Esophagus squamous epithelium (tissue), 5 donors: ENCODE data around the gene TXNRD1. TPM values are rescaled to one million over a fixed set of nuclear protein-coding genes. Genes with fewer than 3 reads are reported as not detected.

Experiments
- DNase-seq: peaks from one replicate; lab custom pipeline; 2025; lab: John Stamatoyannopoulos, UW
- H3K27ac ChIP-seq, 4 donors: fragments of 200-600 bp; sonication (generic); one replicate each; pipeline ENCODE4 v1.5.1; 2016 to 2019; ENCODE audit warnings: mild to moderate bottlenecking in 1 of 4
- H3K27me3 ChIP-seq, 4 donors: fragments of 200-600 bp; sonication (generic); 1 replicate in 3 of 4; 2 replicates in 1 of 4; pipeline versions ENCODE4 v1.5.1 to v1.6.0; 2017 to 2021; ENCODE audit warnings: antibody characterized with exemption in 1 of 4
- H3K36me3 ChIP-seq, 3 donors: fragments of 200-600 bp; sonication (generic); one replicate each; pipeline ENCODE4 v1.5.1; 2016 to 2019
- H3K4me1 ChIP-seq, 3 donors: fragments of 200-600 bp; sonication (generic); one replicate each; pipeline ENCODE4 v1.5.1; 2017 to 2019
- H3K4me3 ChIP-seq, 4 donors: fragments of 200-600 bp; sonication (generic); 1 replicate in 3 of 4; 2 replicates in 1 of 4; pipeline ENCODE4 v1.5.1; 2016 to 2019; ENCODE audit warnings: mild to moderate bottlenecking in 2 of 4, moderate library complexity in 1 of 4
- H3K9me3 ChIP-seq, 3 donors: fragments of 200-600 bp; sonication (generic); one replicate each; pipeline ENCODE4 v1.5.1; 2016 to 2019
- POLR2A ChIP-seq, 4 donors: fragments of 450-650 bp; IDR thresholded peaks; one replicate each; pipeline ENCODE4 v1.6.1; 2017; ENCODE audit warnings: antibody characterized with exemption in 4 of 4, mild to moderate bottlenecking in 4 of 4, moderate library complexity in 3 of 4
- WGBS, 2 donors: methylation state at CpG; one replicate each; pipeline ENCODE4 v1.1.5; 2018; 5-methylcytosine and 5-hydroxymethylcytosine counted together
- intact Hi-C: fragments of 100-400 bp; cut with DNase I; formaldehyde crosslinking; loops from one replicate; pipeline ENCODE4 v1.15.0; 2022
- total RNA-seq, 4 donors: library from RNA; depleted of rRNA; stranded (reverse); fragments of >200 nt; gene quantifications; one replicate each; pipeline ENCODE4 v1.1.0, GENCODE V29; 2016
- TF ChIP-seq, protein P1 (sequence below), 6 experiments: fragments of 450-650 bp in 4 of 6; fragments of 200-600 bp in 2 of 6; sonication (generic) in 2 of 6; IDR thresholded peaks; one replicate each; pipeline ENCODE4 v1.5.1; 2016 to 2019; ENCODE audit warnings: antibody characterized with exemption in 6 of 6, mild to moderate bottlenecking in 4 of 6, moderate library complexity in 4 of 6
- donor health status: DM: yes; HTN: yes; CAD: no.

Gene TXNRD1
- total RNA-seq, 4 donors from 2014 or later: 40.6 to 125 (median 82.0) TPM

DNA sequence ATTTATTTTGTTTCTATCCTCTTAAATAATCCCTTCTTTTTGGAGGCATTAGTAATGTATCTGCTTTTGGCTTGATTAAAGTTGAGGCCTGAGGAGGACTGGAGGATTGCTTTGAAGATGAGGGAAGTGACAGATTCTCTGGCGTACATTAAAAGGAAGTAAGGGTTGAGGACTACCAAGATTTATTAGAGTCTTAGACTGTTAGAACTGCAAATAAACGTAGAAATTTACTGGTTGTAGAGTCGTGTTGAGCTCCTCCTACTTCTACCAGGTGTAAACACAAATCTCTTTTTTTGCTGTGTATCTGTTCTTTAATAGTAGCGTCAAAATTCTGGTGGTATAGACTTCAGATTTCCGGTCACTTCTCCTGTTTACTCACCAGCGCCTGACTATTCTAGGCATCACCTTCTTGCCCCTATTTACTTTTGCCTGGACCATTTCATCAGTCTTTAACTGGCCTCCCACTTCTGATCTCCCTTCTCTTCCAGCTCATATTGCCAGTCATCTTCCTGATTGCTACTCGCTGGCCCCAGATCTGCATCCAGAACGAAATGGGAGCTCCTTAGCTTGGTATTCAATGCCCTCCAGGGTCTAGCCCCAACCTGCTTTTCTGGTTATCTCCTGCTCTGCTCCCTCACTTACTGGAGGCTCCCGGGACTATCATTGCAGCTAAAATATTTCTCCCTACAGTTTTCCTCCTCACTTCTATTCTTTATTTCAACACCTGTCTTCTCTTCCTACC, 79.5 kb downstream of the TXNRD1 start:
- Histone ChIP-seq H3K36me3 (peaks cover 0 to 93% (median 10%) of the 10 kb centered on the region in 3 donors), H3K4me3 (peak overlapping the region in 1 of 4 donors; percentile 10), H3K27ac (peak overlapping the region in 2 of 4 donors; percentile 15 to 47), H3K4me1 (peaks cover 5 to 76% (median 41%) of the 10 kb centered on the region in 3 donors), H3K9me3 (no peaks in the 10 kb centered on the region), H3K27me3 (no peaks in the 10 kb centered on the region)
- DNase-seq: no peak
- TF ChIP-seq, protein P1, sequence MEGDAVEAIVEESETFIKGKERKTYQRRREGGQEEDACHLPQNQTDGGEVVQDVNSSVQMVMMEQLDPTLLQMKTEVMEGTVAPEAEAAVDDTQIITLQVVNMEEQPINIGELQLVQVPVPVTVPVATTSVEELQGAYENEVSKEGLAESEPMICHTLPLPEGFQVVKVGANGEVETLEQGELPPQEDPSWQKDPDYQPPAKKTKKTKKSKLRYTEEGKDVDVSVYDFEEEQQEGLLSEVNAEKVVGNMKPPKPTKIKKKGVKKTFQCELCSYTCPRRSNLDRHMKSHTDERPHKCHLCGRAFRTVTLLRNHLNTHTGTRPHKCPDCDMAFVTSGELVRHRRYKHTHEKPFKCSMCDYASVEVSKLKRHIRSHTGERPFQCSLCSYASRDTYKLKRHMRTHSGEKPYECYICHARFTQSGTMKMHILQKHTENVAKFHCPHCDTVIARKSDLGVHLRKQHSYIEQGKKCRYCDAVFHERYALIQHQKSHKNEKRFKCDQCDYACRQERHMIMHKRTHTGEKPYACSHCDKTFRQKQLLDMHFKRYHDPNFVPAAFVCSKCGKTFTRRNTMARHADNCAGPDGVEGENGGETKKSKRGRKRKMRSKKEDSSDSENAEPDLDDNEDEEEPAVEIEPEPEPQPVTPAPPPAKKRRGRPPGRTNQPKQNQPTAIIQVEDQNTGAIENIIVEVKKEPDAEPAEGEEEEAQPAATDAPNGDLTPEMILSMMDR (IDR thresholded peaks at IDR 0.05): no peak
- TF ChIP-seq POLR2A (IDR thresholded peaks at IDR 0.05): no peak
- 53 to 60% methylated on average over 9 of the region's 9 CpGs for WGBS, 2 donors
- intact Hi-C loops: no loop called here

DNA sequence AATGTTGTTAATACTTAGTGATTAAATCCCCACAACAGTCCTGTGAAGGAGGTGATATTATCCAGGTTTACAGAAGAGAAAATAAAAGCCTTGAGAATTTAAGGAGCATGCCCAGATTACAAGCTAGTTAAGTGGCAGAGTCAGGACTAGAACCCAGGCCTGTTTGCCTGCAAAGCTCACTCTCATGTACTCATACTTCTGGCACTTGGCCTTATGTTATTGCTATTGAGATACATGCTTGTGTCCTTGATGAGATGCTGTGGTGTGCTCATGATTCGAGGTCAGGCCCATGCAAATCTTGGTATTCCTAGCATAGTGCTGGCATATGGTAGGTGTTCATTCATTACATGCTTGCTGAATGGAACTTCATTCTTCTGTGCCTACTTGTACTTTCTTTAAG, 80.4 kb downstream of the TXNRD1 start:
- intact Hi-C loops: no loop called here
- 73 to 91% methylated on average over 1 of the region's 1 CpG for WGBS, 2 donors
- peaks cover 0 to 97% (median 10%) of the 10 kb centered on the region in 3 donors for H3K36me3 ChIP-seq
- no peak overlapping the region for H3K4me3 ChIP-seq
- TF ChIP-seq, protein P1 (IDR thresholded peaks at IDR 0.05): no peak
- no peak for TF ChIP-seq POLR2A (IDR thresholded peaks at IDR 0.05)
- peaks cover 5 to 82% (median 41%) of the 10 kb centered on the region in 3 donors for H3K4me1 ChIP-seq
- DNase-seq: no peak
- no peak overlapping the region for H3K27ac ChIP-seq
- H3K9me3 ChIP-seq: no peaks in the 10 kb centered on the region
- no peaks in the 10 kb centered on the region for H3K27me3 ChIP-seq

DNA sequence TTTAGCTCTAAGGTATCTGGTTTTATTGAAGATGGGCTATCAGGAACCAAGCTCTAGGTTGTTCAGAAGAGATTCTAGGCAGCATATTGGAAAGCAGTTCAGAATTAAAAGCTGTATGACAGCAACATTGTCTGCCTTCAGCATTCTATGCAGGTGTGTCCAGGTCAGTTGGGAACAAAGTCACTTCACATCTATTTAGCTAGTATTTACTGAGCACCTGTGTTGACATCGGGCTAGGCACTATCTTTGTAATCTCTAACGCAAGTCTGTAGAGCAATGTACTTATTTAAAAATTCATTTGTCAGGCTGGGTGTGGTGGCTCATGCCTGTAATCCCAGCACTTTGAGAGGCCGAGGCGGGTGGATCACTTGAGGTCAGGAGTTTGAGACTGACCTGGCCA, 81.1 kb downstream of the TXNRD1 start:
- no peak overlapping the region for H3K27ac ChIP-seq
- 62 to 72% methylated on average over 2 to 3 of the region's 4 CpGs for WGBS, 2 donors
- no peaks in the 10 kb centered on the region for H3K9me3 ChIP-seq
- no peak for DNase-seq
- H3K4me3 ChIP-seq: peak overlapping the region in 1 of 4 donors; percentile 4
- peaks cover 5 to 84% (median 41%) of the 10 kb centered on the region in 3 donors for H3K4me1 ChIP-seq
- H3K36me3 ChIP-seq: peaks cover 0 to 94% (median 5%) of the 10 kb centered on the region in 3 donors
- H3K27me3 ChIP-seq: no peaks in the 10 kb centered on the region
- TF ChIP-seq, protein P1 (IDR thresholded peaks at IDR 0.05): no peak
- TF ChIP-seq POLR2A (IDR thresholded peaks at IDR 0.05): no peak
- intact Hi-C loops: no loop called here

DNA sequence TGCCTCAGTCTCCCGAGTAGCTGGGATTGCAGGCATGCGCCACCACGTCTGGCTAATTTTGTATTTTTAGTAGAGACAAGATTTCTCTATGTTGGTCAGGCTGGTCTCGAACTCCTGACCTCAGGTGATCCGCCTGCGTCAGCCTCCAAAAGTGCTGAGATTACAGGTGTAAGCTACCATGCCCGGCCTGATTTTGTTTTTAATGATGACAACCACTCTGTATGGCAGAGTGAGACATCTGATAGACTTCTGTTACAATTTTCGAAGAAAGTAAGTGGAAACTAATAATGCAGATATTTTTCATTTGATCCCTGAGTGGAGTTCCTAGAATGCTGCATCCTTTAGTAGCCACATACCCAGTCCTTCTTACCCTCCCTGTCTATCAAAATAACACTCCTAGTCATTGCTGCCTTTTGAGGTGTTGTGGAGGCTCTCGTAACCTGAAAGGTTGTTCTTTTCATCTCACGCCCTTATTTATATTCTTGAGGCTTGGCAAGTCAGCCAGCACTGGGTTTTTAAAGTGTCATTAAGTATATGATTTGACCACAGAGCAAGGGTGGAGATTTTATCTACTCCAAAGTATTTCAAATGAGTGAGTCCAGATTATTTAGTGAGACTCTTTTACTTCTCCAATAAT, 82.0 kb downstream of the TXNRD1 start:
- 79 to 85% methylated on average over 10 of the region's 10 CpGs for WGBS, 2 donors
- intact Hi-C loops: no loop called here
- no peaks in the 10 kb centered on the region for H3K9me3 ChIP-seq
- no peaks in the 10 kb centered on the region for H3K27me3 ChIP-seq
- H3K4me3 ChIP-seq: no peak overlapping the region
- TF ChIP-seq, protein P1 (IDR thresholded peaks at IDR 0.05): no peak
- TF ChIP-seq POLR2A (IDR thresholded peaks at IDR 0.05): no peak
- peaks cover 0 to 85% (median 0%) of the 10 kb centered on the region in 3 donors for H3K36me3 ChIP-seq
- H3K27ac ChIP-seq: no peak overlapping the region
- no peak for DNase-seq
- H3K4me1 ChIP-seq: peaks cover 5 to 82% (median 37%) of the 10 kb centered on the region in 3 donors
